ENCODE data around the gene LIME1. TPM values are rescaled to one million over a fixed set of nuclear protein-coding genes. Genes with fewer than 3 reads are reported as not detected.
A peak's percentile ranks its signal among the peaks of the same experiment; 100 is the strongest.

Gene LIME1
- total and polyA plus RNA-seq, 9 of the 15 experiments (the other 6 are each of a cell fraction or from before 2014, with no cell fraction given), result 0.11 to 17.1 (median 2.8) TPM; not detected in 2

GRCh38 chr20:63732118-63733095, 4.1 kb upstream of the LIME1 start (continued):
- TF ChIP-seq CHAMP1 (IDR thresholded peaks at IDR 0.05) (no peak), KDM2B (CRISPR knock-in tag; IDR thresholded peaks at IDR 0.05) (no peak), SIN3B (IDR thresholded peaks at IDR 0.05; ENCODE audit: low read depth) (no peak), ARHGAP35 (IDR thresholded peaks at IDR 0.05; ENCODE audit: partially characterized antibody) (peak; percentile 19), FOXO4 (CRISPR knock-in tag; IDR thresholded peaks at IDR 0.05) (no peak), PHTF2 (CRISPR knock-in tag; IDR thresholded peaks at IDR 0.05) (no peak), MTF1 (CRISPR knock-in tag; IDR thresholded peaks at IDR 0.05; ENCODE audit: borderline replicate concordance) (no peak), POLR3G (IDR thresholded peaks at IDR 0.05; ENCODE audit: extremely low read depth, insufficient read length, insufficient replicate concordance) (no peak), GTF2F1 (IDR thresholded peaks at IDR 0.05; ENCODE audit: low read depth, low read length) (no peak), NR2C2 (CRISPR knock-in tag; IDR thresholded peaks at IDR 0.05) (no peak), NR2C2 (tag; IDR thresholded peaks at IDR 0.05) (no peak), ZNF707 (CRISPR knock-in tag; conservative IDR thresholded peaks at IDR 0.05) (no peak), ZNF408 (CRISPR knock-in tag; IDR thresholded peaks at IDR 0.05; ENCODE audit: low read depth) (no peak)
